GM23338 (cell line): ENCODE results near the gene B3GAT2.

ENCODE experiments used
- CREB1 ChIP-seq: fragments of 250-450 bp; sonication (Bioruptor Pico); IDR thresholded peaks from 2 replicates; pipeline ENCODE4 v1.5.0; 2020; ENCODE audit warnings: low read depth, mild to moderate bottlenecking, moderate library complexity
- CTCF ChIP-seq, 2 experiments: fragments of 200-600 bp in 1 of 2; sonication (generic) in 1 of 2; conservative IDR thresholded peaks; 2 replicates each; pipeline versions ENCODE4 v1.5.1 to v1.6.1; 2016 to 2017; ENCODE audit warnings: antibody characterized with exemption in 2 of 2, low read depth in 2 of 2, mild to moderate bottlenecking in 2 of 2, moderate library complexity in 1 of 2
- ETS1 ChIP-seq: IDR thresholded peaks from 2 replicates; pipeline ENCODE4 v1.6.1; 2016; ENCODE audit warnings: antibody characterized with exemption
- EZH2 ChIP-seq: fragments of 200-600 bp; sonication (generic); IDR thresholded peaks from one replicate; pipeline ENCODE4 v1.8.0; 2017; ENCODE audit warnings: antibody characterized with exemption, mild to moderate bottlenecking, low read depth; ENCODE audit not compliant: unreplicated experiment
- EZH2phosphoT487 ChIP-seq: fragments of 200-600 bp; sonication (generic); IDR thresholded peaks from one replicate; pipeline ENCODE4 v1.8.1; 2018; ENCODE audit warnings: antibody characterized with exemption; ENCODE audit not compliant: unreplicated experiment
- JUNB ChIP-seq: IDR thresholded peaks from one replicate; pipeline ENCODE4 v1.6.1; 2016; ENCODE audit warnings: antibody characterized with exemption; ENCODE audit not compliant: unreplicated experiment
- NANOG ChIP-seq: IDR thresholded peaks from 2 replicates; pipeline ENCODE4 v1.6.1; 2016; ENCODE audit warnings: antibody characterized with exemption, borderline replicate concordance
- POLR2AphosphoS5 ChIP-seq: IDR thresholded peaks from 2 replicates; pipeline ENCODE4 v1.6.1; 2016; ENCODE audit warnings: antibody characterized with exemption, low read depth
- REST ChIP-seq: IDR thresholded peaks from one replicate; pipeline ENCODE4 v1.6.1; 2018; ENCODE audit warnings: antibody characterized with exemption; ENCODE audit not compliant: unreplicated experiment
- STAT1 ChIP-seq: IDR thresholded peaks from one replicate; pipeline ENCODE4 v1.6.1; 2016; ENCODE audit warnings: antibody characterized with exemption; ENCODE audit not compliant: unreplicated experiment
- ZNF114 ChIP-seq: fragments of 250-450 bp; sonication (Bioruptor Pico); IDR thresholded peaks from 2 replicates; pipeline ENCODE4 v1.5.0; 2020; ENCODE audit warnings: mild to moderate bottlenecking, moderate library complexity
- ZNF331 ChIP-seq: fragments of 250-450 bp; sonication (Bioruptor Pico); IDR thresholded peaks from 2 replicates; pipeline ENCODE4 v1.5.0; 2020; ENCODE audit warnings: low read depth, mild to moderate bottlenecking, moderate library complexity
- ZNF462 ChIP-seq: fragments of 250-450 bp; sonication (Bioruptor Pico); IDR thresholded peaks from 2 replicates; pipeline ENCODE4 v1.5.0; 2020; ENCODE audit warnings: mild to moderate bottlenecking, moderate library complexity

GRCh38 chr6:70933853-70934252 lies 23.0 kb downstream of the B3GAT2 start:
- no peak for TF ChIP-seq CTCF (conservative IDR thresholded peaks at IDR 0.05; ENCODE audit: low read depth in 2 of 2)
- TF ChIP-seq CREB1 (CRISPR knock-in tag) = no peak
- TF ChIP-seq POLR2AphosphoS5 = no peak
- TF ChIP-seq REST = no peak
- no peak for TF ChIP-seq EZH2
- no peak for TF ChIP-seq EZH2phosphoT487
- TF ChIP-seq ZNF331 (CRISPR knock-in tag) = no peak
- TF ChIP-seq JUNB = no peak
- no peak for TF ChIP-seq STAT1
- no peak for TF ChIP-seq ZNF462 (CRISPR knock-in tag)
- TF ChIP-seq ETS1 = no peak
- TF ChIP-seq ZNF114 (CRISPR knock-in tag) = no peak
- TF ChIP-seq NANOG = no peak
